Stromal cell of bone marrow (primary cell): Measurements from ENCODE around the gene SMPX.

Source experiments
- DNase-seq: peaks from one replicate; pipeline ENCODE4 v3.0.0-alpha.2; 2012; ENCODE audit warnings: low read depth

SMPX gene

DNA sequence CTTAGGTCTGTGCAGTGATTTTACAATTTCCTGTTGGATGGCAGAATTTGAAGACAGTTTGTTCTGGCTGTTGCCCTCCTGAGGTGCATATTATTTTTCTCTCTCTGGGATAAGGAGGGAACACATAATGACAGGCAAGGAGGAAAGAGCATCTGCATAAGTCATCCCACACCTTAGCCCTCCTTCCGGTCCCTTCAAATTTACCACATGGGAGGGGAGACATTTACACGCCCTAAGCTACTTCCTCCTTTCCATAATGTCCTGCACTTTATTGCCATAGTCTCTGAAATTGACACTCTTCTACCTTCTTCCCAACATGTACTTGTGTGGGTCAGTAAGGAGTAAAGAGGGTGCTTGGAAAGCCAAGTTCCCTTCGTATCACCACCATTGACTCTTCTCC lies 13.9 kb downstream of the SMPX start:
- DNase-seq: no peak

DNA sequence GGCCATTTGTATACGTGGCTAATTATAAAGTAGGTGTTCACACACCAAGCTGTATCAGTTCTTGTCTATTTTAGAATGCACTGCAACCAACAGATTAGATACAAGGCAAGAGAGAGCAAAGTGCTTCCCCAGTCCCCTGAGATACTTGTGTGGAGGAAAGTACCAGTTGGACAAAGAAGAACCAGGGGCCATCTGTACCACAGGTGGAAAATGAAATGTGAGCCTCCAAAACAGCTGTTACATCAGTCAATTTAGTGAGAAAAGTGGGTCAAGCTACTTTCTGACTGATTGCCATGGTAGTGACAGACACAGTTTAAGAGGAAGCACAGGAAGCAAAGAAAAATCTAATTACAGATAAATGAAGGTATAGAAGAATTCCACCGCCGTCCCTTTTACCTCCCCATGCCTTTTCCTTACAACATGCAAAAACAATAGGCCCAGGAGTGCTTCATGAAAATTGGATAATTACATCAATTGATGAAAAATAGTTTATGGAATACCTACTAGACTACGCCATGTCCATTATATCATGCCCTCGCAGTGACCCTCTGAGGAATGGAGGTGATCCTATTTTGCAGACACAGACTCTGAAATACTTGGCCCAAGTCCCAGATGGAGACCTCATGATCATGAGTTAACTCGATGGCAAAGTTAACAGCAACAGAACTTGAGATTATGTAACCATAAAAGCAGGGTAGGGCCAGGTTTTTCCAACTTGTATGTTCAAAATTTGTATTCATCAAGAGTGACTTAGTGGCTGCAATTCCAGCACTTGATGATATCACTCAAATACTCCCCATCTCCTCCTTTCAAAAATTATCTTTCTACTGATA lies 15.8 kb downstream of the SMPX start:
- no peak for DNase-seq

DNA sequence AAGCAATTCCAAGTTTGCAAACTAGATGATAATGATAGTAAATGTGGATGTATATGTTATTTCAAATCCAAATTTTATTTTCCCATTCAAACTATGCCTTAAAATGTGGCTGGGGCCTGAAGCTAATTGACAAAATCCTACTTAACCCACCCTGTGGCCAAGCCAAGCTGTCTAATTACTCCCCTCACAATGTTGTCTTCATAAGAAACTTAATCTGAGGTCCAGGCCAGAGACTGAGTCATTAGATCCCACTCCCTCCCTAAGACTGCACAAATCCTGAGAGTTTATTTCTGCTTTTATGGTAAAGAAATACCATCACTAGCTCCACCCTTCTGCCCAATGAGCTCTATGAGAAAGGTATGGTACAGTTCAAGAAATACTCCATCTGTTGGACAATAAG lies 16.6 kb downstream of the SMPX start:
- no peak for DNase-seq

DNA sequence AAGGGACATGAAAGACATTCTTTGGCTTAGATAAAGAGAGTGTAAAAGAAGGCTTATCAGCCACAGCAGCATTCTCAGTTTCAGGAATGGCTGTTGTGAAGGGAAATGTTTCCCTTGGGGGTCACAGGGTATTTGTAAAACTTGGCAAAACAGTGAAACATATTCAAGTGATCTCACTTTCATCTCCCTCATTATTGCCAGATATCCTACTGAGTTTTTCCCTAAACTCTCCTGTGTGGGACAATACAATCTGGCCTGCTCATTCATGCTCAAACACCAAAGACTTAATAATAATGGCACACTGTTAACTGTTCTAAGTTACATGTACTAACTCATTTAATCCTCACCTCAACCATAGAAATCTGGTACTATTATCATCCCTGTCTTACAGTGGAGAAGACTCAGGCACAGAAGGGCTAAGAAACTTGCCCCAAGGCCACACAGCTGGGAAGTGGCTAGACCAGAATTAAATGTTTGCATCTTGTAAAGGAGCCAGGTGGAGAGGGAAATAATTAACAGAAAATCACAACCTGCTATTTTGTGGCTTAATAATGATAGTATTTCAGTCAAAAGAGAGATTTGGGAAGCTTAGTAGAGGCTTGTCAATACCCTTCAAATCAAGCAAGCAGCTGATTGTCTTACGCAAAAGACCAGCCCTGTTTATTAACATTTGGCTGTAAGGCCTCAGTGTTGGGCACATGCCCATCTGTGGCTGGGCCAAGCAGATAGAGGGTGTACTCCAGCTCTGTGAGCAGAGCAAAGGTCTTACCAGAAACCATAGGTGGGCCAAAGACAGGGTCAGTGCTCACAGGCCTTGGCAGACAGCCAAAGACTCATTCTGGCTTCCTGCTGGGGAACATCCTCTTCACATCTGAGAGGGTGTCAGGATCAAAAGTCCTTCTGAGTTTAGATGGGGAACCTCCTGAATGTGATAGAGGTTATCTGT lies 17.3 kb downstream of the SMPX start:
- no peak for DNase-seq

DNA sequence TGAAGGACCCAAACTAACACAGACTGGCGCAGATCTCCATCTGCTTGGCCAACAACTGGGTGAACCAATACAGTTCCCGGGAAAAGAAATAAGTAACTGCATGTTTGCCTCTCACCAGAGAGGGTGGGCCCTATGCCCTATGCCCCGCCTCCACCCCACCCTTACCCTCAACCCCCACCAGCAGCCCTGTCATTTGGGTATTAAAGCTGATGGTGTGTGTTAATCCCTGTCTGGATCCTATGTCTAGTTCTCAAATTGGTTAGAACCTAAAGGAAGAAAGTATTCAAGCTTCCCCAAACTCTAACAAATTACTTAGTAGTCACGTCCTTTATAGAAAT lies 19.0 kb downstream of the SMPX start:
- no peak for DNase-seq

DNA sequence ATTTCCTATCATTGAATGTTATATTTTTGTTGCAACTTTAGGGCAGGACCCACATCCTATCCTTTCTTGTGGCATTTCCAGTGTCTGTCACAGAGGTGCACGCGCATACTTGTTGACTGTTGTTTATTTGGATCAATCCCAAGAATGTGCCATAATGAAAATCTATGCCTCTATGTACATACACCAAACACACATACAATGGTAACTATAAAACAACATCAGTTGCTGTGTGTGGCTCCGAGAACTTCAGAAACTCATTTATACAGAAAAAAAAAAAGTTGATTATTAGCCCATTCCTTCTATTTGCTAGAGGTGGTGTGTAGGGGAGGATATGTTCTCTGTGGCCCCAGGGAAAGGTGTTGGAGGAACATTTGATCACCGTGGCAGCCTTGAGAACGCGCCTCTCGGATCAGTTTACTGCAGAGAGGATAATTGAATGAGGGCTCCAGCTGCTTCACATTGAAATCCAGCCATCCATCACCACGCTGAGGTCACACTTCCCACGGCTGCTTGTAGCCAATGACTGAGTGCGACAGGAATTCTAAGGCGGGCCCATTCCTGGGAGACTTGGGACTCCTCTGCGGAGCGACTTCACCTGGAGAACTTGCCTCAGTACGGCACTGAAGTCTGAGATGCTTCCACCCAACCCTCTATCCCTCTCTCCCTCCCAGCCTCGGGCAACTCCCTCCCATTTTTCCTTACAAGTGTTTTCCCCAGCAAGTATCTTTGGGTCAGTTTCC lies 19.5 kb downstream of the SMPX start:
- DNase-seq: no peak

DNA sequence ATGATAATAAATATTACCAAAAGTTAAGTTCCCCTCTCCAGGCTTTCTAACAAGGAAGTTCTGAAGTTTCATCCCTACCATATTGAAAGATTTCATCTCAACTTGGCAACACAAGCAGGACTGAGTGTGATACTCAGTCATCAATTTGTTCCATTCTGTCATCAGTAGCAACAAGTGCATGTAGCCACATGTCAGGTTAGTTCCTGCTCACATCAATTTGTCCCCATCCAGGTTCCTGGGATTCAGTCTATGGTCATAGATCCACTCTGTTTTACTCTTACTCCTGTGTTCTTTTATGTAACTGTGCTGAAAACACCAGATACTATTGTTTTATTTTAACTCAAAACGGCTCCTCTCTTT lies 22.2 kb downstream of the SMPX start:
- no peak for DNase-seq

DNA sequence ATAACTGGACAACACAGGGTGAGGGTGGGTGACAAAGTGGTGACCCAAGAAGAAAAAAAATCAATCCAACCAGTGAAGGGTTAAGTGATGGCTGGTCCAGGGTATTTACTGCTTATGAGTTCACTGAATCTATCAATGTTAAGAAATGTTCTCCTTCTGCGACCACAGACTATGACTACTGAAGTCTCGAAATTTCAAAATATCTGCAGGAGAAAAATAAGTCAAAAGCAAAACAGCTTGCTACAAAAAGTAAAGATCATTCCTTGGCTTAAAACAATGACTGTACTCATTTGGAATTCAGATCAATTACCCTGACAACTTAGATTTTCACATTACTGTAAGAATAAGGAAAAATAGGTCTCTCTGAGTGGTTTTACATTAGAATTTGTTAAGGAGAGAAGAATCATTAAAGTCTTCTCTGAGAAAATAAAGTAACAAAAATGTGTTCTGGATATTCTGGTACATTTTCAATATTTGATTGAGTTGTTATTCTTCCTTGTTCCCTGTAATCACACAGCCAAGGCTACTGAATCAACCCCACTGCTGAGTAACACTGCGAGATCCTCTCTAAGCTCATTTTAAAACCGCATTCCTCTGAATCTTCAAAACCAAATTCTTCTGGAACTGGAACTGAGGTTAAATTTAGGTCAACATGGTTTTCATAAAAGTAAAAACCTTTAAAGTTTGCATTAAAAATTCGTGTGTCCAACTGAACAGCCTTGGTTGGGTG lies 22.7 kb downstream of the SMPX start:
- peak; percentile 50 for DNase-seq

DNA sequence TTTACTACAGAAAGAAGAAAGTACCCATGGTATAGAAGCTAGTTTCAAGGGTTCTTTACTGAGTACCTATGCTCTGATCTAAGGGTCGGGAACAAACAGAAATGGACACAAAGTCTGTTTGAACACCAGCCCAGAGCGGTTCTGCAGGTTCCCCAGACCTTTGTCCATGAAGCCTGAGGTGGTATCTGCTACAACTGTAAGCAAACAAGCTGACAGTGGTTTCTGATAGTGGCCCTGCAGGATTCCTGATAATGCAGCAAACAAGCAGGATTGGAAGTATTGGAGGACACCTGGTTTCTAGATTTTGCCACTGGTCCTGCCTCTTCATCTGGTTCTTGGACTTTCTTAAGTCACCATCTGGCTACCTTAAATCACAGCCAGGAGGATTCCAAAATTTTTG lies 23.7 kb downstream of the SMPX start:
- DNase-seq: no peak

DNA sequence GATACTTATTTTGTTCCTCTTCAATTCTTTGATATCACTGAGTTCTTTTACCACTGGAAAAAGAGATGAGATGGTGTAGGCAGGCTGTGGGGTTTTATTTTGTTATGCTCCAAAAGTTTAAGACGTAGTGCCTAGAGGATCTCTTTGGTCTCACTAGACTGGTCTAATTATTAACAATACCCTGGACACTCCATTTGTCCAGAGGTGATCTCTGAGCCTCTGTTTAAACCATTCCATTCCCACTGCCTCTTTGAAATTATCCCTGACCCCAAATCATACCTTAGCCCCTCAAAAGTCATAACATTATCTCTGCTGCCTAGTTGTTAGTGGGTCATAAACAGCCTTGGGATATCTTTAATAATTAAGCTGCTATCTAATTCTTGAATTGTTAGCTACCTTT lies 24.2 kb downstream of the SMPX start:
- no peak for DNase-seq

DNA sequence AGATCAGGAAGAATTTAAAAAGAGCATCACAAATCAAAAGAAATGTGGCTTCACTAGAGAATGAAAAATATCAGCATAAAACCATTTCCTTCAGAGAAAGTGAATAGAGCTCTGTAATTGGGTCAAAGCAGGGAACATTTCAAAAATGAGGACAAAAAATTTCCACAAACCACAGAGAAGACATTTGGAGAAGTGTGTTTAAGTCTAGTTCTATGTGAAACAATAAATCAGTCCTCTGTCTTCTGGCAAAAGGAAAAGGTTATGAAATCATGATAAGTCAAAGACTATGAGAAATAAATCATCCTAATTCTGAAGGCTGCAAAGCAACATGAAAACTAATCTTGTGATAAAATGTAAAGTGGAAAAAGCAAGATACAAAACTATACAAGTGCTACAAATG lies 27.9 kb downstream of the SMPX start:
- DNase-seq: no peak

DNA sequence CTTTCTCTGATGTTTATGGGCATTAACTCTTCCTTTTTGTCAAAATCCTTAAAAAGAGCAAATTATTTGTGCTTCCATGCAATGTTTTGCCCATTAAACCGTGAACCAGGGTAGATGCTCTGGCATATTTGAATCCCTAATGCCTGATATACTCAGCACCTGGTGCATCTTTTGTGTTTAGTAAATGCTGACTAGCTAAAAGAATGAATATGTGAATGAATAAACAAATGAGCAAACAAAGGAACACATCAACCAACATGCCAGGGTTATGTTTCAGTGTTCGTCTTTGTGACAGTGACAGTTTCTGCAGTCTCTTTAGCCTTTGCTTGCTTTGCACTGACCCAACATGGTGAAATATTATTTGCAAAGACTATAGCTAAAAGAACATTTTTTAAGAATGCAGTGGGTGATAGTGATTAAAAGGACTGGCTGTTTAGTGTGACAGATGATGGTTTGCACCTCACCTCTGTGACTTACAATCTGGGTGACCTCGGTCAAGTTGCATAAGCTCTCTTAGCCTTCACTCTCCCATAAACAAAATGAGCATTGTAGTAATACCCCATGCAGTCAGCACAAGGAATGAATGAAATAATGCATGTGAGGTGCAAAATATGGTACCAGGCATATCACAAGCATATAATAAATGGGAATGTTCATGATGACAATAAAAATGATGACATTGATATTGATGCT lies 29.5 kb downstream of the SMPX start:
- no peak for DNase-seq

DNA sequence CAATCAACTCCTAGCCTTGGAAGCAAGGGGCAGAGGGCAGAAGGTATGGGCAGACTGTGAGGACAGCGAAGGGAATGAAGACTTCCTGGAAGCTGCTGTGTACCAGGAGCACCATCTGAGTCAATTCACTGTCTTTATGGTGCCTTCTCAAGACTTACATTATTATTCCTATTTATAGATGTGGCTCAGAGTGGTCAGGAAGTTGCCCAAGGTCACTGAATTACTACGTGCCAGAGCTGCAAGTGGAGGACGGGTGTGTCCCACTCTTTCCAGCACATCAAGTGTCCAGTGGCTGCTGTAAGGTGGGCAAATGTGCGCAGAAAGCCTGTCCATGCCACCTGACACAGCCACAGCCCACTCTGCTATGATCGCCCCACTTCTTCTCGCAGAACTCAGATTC lies 32.0 kb downstream of the SMPX start:
- no peak for DNase-seq

DNA sequence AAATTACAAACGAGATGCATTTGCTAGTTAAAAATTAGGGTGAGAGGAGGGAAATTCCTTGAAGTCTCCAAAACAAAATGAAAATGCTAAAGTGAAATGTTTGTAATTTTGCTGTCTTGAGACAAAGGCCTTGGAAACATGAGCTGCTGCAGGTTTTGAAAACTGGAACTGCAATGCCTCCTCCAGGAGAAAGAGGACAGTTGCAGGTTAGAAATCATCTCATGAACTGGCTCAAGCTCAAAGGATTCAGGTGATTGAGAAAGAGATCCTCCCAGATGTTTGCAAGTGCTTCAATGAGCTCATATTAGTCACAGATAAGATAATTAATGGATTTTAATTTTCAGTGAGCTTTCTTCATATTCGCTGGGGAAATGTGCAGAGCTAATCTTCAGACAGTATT lies 32.4 kb downstream of the SMPX start:
- DNase-seq: no peak

DNA sequence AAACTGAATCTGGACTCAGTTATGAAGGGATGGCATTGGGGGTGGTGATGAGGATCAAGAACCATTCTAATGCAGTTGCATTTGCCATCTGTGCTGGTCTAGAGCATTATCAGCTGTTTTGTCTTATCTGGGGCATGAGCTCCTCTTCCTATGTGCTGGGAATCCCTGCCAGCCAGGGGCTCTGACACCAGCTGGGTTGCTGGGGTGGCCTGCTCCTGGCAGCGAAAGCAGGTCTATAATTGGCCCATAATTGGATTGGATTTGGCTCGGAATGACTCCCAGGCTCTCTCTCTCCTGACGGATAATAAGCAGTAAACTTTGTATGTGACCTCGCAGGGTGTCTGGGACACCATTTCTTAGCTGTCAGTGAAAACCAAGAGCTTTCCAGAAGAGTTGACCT lies 34.1 kb downstream of the SMPX start:
- DNase-seq: no peak

DNA sequence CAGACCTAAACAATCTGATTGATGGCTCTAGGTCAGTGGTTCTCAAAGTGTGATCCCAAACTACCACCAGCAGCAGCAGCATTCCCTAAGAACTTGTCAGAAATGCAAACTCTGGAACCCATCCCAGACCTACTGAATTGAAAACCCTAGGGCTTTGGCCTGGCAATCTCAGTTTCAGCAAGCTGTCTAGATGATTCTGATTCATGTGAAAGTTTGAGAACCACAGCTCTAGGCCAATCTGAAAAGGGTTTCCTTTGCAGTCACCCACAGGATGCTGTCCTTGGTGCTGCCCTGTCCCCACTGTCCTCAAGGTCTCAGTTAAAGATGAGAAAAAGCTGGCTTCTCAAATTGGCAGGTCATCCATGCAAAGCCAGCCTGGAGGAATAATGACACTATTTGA lies 34.8 kb downstream of the SMPX start:
- DNase-seq: peak; percentile 51

DNA sequence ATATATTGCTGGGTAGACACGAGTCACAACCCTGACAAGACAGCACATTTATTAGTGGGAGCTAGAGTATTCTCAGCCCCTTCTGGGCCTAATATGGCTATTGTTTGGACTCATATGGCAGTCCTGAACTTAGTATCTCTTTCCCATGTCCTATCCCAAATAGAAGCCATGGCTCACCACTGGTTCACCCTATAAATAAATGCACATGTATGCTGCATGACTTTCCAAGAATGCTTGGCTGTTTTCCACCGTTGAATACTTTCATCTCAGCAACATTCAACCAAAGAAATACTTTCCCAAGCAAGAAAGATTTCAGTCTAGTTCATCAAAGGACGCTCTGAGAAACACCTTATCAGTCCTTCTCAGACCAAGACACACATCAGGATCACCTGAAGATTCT lies 36.7 kb downstream of the SMPX start:
- no peak for DNase-seq

DNA sequence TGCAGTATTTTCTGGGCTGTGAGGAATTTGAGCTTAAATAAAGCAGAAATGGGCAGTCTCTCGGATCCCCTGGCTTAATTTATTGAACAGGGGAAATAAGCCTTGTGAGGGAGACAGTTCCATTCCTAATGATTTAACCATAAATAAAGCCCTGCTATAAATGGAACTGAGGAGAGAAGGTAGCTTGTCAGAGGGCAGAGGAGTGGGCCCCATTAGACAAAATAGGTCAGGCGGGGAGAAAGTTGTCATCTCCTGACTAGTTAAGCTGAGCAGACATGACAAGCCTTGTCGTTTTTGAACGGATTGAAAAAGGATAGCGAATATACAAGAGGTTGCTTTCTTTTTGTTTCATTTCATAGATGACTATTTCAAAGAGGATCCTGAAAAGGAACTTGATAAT lies 39.3 kb downstream of the SMPX start:
- DNase-seq: no peak

DNA sequence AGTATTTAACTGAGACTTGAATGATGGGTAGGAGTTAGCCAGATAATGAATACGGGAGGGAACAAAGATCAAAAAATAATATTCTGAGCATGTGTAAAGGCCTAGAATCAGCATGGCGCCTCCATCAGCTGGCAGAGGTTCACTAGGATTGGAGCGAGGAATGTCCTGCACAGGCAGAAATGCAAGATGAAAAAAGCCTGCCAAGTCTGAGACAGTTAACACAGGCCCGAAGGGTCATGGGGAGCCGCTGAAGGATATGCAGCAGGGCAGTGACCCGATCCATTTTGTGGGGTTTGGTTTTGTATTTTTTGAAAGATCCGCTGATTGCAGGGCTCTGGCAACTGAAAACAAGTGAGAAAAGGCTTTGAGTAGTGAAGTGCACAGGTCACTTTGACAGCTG lies 40.1 kb downstream of the SMPX start:
- DNase-seq: no peak

DNA sequence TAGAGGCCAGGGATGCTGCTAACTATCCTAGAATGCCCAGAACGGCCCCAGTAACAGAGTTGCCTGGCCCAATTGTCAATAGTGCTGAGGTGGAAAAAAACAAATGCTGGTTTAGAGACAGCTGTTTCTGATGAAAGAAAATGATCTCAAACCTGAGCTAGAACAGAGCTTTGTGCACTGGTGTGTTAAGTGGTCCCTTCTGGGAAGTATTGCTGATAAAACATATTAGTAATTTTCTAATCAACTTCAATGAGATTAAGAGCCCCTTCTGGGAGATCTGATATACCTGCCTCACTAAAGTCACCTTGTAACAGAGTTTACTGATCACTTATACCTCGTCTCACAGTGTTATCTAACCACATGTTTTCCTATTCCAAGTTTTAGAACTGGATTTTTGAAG lies 42.1 kb downstream of the SMPX start:
- DNase-seq: no peak

DNA sequence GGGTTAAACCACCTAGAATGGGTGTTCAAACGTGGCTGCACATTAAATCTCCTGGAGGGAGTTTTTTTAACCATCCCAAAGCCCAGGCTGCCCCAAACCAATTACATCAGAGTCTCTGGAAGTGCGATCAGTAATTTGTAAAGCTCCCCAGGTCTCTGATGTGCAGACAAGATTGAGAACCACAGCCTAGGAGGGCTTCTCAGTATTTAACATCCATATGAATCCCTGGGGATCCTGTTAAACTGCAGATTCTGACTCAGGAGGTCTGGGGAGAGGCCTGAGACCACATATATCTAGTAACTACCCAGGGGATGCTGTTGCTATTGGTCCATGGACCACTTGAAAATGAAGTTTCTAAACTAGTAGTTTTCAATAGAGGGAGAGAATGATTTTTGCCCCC lies 42.6 kb downstream of the SMPX start:
- DNase-seq: no peak

DNA sequence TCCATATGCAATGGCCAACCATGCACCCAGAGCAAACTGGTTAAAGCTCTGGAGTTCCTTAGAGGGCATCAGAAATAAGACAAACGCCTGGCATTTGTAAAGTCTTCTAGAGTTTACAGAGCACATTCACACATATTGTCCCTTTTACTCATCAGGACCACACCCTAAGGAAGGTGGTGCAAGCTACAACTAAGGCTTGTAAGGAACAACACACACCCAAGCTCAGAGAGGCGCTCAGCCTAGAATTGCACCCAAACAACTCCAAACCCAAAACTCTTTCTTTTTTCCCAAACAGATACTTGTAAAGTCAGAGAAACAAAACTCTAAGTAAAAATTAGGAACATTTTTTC lies 46.1 kb downstream of the SMPX start:
- no peak for DNase-seq
